Measurements from ENCODE around the gene MTERF1.
"Not testable (repeated sequence)": the region's sequence is repeated elsewhere in the genome, so short reads cannot be mapped to it uniquely, and the experiment has no call there.

MTERF1 gene, protein sequence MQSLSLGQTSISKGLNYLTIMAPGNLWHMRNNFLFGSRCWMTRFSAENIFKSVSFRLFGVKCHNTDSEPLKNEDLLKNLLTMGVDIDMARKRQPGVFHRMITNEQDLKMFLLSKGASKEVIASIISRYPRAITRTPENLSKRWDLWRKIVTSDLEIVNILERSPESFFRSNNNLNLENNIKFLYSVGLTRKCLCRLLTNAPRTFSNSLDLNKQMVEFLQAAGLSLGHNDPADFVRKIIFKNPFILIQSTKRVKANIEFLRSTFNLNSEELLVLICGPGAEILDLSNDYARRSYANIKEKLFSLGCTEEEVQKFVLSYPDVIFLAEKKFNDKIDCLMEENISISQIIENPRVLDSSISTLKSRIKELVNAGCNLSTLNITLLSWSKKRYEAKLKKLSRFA

DNA sequence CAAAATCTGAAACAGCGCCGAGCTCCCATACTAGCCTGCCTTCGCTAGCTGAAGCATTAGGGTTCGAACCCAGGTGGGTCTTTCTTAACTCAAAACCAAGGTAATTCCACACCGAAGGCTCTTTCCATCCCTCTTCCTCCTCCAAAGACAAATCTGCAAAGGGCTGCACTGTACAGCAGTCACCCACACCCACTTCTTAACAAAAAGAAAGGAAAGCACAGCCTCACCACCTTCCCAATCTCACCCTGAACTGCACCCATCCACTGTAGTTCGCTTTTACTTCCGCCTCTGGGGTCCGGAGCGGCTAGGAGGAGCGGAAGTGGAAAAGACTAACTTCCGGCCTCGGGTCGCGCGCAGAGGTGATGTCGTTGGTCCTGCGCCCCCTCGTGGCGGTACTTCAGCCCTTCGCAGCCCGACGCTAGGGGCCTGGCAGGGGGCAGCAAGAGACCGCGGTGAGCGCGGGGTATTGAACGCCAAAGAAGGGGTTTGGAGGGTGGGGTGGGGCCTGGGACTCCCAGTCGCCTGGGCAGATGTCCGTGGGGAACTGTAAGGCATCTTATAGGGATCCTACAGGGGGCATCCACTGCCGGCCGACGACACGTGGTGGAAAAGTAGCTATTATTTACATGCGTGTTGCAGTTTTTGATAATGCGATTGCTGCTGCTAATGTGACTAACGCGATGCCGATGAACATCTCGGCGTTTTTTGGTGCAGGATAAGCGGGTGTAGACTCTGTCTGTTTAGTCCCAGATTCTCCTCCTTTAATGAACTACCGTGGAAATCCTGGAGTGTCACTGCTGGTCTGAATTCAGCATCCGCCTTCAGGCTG, at the start of gene MTERF1:
MTERF1 (minus strand) TSS at position 290 of the 829 bp plus-strand sequence. CDS start 619 bp downstream, outside the sequence.
- DNase-seq: peak; percentile 95

DNA sequence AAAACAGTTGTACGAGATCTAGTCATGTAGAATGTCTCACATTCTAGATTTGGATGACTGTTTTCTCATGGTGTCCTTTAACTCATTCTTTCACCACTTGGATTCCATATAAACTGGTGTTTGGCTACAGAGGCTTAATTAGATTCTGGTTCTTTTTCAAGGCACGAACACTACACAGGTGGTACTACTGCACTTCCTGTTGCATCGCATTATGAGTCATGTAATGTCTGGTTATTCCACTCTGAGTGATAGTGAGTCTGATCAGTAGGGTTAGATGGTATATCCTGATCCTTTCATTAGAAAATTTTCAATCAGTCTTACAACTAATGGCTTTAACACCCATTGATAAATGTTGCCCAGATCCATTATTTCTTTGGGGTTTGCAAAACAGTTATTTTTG, 49.0 kb upstream of the MTERF1 start:
- no peak for DNase-seq

DNA sequence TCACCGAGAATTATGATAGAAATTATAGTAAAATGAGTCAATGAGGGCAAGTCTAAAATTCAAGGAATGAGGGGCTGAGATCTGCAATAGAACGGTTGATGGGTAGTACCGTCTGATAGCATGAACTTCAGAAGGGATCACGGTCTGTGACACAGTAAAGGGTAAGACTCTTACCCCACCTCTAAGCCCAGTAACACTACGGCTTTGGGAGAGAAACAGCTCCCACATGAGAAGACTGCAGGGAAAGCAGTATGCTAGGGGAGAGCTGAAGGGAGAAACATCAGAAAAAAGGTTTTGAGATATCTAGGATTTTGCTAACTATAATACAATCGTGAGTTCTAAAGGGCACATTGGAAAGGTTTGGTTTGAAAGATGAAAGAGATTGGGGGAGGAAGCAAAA, 47.4 kb upstream of the MTERF1 start:
- DNase-seq: no peak

DNA sequence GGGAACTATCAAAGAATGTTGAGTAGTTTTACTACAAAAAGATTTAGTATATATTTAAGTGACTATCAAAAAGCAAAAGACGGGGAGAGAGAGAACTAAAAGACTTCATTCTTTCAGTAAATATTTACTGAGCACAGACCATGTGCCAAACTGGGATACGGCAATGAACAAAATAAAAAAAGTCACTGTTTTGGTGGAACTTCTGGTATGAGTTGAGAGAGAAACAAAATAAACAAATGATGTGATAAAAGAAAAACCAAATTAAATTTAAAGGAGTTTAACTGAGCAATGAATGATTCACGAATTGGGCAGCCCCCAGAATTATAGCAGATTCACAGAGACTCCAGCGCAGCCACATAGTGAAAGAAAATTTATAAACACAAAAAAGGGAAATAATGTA, 42.4 kb upstream of the MTERF1 start:
- DNase-seq: no peak

DNA sequence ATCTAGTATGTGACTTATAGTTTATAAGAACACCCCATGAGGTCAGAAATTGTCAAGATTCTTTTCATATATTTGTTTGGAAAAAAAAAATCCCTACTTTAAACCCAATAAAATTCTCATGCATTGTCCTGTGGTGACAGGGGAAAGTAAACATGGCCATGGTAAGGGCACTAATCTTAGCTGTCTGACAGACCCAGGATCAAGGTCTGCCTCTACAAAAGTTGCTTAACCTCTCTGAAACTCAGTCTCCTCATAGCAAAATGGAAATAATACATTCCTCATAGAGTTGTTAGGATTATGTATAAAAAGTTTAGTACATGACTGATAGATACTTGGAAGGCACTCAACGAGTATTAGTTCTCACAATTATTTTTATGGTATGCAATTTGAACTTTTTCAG, 37.9 kb upstream of the MTERF1 start:
- no peak for DNase-seq

DNA sequence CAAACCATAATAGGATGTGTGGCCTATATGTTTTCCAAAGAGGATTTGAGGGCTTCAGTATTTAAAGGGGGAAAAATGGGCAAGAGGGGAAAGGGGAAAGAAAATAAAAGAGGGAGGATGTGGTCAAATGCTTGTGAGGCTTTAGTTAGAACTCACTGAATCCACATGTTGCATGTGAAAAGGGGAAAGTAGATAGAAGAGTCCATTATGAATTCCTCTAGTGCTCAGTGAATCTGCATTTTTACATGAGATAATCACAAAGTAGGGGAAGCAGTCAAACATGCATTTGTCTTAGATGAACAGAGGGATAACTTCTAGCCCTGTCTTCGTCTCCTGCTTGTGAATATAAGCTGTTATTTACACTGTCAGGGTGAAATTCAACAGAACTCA, 35.5 kb upstream of the MTERF1 start:
- no peak for DNase-seq

DNA sequence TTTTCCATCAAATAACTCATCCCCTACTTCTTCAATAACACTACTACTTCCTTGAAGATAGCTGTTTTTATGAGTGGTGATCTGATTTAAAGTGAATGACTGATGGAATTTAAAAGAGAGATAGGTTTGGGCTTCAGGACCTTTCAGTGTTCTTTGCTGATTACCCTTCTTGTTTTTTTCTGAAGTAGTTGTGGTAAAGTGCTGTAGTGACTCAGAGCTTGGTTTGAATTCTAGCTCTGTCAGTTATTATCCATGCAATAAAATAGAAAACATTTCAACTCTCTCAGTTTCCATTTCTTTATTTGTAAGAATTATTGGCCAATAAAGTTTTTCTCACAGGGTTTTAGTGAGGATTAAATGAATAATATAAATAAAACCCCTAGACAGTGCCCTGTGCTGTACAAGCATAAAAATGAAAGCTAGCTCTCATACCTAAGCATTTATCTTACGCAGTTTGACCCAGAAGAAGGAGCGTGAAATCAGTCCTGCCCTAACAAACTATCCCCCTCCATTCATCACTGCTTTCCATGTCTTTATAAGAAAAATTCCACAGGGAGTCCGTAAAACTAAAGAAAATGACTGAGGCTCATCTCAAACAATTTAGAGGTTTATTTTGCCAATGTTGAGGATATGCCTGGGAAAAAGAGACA, 35.0 kb upstream of the MTERF1 start:
- DNase-seq: no peak

DNA sequence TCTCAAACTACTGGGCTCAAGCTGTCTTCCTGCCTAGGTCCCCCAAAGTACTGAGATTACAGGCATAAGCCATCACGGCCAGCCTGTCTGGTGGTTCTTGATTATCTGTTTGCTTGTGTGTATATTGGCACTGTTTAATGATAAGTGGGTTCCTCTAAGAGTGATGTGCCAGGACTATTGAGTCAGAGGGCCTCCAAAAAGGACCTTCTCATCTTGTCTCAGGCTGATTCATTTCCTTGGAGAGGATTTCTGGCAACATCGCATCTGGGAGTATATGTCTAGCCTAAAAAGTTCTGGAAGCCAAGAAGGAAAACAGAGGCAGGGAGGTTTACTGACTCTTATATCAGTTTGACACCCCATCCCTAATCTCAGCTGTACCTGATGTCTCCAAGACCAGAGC, 33.1 kb upstream of the MTERF1 start:
- DNase-seq: no peak

DNA sequence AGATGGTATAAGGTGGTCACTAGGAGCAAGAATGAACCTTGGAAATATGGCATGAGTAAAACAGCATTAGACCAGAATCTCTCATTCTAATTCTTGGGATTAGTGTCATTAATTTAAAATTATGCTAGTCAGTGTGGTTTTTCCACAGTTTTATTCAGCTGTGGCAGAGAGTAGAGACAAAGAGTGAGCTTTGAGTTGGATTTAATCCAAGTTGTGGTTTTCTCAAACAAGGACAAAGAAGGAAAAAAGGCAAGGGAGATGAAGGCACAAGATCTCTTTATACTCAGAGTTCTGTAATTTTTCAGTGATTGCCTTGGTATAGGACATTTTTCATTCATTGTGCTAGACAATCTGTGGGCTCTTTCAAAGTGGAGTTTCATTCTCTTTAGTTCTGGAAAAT, 32.0 kb upstream of the MTERF1 start:
- no peak for DNase-seq

DNA sequence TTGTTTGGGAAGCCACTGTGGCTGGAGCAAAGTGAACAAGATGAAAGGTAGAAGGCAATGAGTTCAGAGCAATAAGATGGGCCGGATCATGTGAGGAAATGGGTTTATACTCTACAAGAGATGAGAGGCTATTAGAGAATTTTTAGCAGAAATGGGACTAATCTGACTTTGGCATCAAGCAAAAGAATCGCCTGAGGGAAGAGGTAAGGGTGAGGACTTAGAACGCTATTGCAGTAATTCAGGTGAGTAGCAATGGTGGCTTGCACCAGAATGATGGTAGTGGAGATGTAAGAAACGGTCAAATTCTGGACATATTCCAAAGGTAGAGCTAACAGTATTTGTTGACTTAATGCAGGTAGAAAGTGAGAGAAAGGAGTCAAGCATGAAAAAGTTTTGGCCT, 30.6 kb upstream of the MTERF1 start:
- no peak for DNase-seq

DNA sequence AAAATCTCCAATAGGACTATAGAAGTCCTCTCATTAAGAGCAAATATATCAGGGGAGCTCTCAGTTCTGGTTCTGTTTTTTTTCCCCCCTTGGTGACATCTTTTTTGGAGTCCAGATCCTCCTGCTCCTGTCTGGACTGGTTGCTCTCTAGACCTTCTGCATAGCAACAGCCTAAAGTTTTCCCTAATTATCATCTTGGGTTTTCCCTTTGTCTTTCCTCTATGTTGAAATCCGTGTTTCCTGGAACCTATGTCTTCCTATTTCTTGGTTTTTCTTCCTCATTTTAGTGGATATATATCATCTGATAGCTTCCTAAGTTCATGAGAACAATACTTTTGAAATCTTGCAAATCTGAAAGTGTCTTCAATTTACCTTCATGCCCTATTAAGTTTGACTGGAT, 29.7 kb upstream of the MTERF1 start:
- no peak for DNase-seq

DNA sequence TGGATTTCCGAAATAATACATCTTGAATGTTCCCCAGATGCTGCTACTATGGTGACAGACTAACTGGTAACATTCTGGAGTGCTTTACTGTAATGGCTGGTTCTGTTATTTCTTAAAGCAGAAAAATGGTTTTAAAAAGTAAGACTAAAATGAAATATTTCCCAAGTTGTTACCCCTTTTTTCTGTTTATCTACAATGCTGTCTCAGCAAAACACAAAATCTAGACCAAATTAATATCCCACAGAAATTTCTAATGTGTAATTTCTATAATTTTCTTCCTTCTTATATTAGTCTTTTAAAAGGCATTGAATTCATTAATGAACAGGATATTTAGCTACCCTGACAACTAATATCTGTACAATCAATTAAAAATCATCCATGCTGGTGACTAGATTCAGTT, 19.1 kb upstream of the MTERF1 start:
- DNase-seq: no peak

DNA sequence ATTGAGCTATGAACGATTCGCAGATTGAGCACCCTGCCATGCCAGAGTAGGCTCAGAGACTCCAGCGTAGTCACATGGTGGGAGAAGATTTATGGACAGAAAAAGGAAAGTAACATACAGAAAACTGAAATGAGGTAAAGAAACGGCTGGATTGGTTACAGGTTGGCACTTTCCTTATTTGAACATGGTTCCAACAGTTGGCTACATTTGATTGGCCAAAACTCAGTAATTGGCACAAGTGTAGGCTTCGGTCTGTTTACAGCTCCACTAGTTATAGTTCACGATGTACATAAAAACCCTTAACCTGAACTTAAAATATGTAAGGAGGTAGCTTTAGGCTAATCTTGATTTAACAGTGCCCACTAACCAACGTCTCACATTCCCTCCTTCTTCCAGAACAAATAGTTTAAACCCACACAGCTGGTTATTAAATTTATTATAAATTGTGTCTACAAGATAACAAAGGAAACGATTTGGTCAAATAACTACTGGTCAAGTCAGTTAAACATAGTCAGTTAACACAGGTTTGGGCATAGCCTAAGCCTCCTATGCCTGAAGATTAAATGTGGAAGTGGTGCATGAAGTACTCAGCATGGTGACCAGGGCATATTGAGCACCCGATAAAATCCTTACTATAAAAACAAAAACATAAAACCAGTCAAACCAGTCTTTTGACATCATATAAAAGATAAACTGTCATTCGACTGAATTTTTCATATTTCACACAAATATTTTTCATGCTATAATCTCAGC, 17.9 kb upstream of the MTERF1 start:
- DNase-seq: no peak

DNA sequence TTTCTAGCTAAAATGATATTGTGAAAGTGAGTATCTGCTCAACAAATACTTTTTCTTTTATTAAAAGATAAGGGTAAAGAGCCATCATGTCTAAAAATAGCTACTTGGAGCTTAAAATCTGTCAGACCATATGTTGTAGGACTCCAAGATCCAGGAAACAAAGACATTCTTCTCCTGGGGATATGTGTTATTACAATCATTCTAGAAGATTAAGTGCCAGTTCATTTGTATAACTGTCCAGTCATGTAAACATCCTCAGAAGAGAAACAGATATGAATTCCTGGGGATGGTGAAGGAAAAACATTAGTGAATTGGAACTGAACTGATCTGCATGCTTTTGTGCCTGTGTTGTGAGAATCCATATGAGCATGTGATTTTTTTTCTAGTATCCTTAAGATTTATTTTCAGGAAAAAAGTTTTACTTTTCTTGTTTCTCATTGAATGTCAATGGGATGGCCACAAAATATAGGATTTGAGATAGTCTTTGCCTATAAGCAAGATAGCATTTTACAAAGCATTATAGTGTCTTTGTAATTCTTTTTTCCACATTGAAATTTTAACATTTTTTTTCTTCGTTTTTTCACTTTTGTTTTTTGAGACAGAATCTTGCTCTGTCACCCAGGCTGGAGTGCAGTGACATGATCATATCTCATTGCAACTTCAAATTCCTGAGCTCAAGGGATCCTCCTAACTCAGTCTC, 14.4 kb upstream of the MTERF1 start:
- no peak for DNase-seq

DNA sequence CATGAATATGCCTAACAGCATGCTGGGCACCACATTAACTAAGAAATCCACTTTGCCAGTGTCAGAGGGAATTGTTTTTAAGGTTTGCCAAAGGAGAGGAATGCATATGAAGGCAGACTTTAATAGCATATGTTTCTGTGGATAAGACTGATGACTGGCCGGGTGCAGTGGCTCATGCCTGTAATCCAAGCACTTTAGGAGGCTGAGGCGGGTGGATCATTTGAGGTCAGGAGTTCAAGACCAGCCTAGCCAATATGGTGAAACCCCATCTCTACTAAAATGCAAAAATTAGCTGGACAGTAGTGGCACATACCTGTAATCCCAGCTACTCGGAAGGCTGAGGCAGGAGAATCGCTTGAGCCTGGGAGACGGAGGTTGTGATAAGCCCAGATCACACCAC, 13.2 kb upstream of the MTERF1 start:
- DNase-seq: not testable (repeated sequence)

DNA sequence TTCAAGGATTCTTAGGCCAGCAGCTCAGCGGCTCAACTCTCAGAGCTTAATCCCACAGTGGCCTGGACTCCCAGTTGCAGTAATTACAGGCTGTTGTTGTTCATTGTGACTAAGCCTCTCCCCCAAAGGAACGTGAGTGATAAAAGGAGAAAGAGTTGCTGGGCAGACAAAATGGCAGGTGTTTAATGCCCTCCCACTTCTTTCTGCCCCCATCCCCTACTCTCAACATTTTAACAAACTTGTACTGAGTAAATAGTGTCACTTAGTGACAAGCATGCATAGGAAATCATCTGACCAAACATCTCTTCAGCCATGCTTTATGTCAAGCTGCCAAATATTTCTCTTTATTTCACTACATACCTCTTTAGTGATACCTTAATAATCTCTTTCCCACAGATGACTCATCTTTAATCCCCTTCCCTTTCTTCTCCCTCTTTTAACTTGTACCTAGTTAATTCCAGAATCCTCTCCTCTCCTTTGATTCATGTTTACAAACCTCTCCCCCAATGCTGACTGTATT, 12.4 kb upstream of the MTERF1 start:
- no peak for DNase-seq

DNA sequence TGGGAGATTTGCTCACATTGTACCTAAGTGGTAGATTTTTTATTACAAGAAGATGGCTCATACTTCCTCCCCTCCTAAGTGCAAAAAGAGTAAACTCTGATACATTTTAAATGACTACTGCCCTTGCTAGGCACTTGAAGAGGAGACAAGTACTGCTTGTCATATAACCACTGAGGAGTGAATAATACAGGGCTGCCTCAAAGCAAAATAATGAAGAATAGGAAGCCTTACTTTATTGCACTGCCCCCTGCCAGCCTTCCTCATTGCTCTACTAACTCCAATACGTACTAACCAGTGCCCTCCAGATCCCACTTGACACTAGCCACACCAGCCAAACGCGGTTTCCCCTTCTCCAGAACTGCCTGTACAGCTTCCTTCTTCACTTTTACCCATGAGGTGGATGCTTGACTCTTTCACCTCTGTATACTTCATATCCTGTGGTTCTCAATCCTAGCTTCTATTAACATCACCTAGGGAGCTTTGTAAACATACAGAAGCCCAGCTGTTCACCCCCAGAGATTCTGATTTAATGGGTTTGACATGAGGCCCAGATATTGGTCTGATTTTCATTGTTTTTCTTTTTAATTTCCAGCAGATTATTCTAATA, 11.7 kb upstream of the MTERF1 start:
- DNase-seq: no peak

DNA sequence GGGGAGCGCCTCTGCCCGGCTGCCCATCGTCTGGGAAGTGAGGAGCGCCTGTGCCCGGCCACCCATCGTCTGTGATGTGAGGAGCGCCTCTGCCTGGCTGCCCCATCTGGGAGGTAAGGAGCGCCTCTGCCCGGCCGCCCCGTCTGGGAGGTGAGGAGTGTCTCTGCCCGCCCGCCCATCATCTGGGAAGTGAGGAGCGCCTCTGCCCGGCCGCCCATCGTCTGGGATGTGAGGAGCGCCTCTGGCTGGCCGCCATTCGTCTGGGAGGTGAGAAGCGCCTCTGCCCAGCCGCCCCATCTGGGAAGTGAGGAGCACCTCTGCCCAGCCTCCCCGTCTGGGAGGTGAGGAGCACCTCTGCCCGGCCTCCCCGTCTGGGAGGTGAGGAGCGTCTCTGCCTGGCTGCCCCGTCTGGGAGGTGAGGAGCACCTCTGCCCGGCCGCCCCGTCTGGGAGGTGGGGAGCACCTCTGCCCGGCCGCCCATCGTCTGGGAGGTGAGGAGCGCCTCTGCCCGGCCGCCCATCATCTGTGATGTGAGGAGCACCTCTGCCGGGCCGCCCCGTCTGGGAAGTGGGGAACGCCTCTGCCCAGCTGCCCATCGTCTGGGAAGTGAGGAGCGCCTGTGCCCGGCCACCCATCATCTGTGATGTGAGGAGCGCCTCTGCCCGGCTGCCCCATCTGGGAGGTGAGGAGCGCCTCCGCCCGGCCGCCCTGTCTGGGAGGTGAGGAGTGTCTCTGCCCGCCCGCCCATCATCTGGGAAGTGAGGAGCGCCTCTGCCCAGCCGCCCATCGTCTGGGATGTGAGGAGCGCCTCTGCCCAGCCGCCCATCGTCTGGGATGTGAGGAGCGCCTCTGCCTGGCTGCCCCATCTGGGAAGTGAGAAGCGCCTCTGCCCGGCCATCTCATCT, 8.0 kb upstream of the MTERF1 start:
- DNase-seq: not testable (repeated sequence)

DNA sequence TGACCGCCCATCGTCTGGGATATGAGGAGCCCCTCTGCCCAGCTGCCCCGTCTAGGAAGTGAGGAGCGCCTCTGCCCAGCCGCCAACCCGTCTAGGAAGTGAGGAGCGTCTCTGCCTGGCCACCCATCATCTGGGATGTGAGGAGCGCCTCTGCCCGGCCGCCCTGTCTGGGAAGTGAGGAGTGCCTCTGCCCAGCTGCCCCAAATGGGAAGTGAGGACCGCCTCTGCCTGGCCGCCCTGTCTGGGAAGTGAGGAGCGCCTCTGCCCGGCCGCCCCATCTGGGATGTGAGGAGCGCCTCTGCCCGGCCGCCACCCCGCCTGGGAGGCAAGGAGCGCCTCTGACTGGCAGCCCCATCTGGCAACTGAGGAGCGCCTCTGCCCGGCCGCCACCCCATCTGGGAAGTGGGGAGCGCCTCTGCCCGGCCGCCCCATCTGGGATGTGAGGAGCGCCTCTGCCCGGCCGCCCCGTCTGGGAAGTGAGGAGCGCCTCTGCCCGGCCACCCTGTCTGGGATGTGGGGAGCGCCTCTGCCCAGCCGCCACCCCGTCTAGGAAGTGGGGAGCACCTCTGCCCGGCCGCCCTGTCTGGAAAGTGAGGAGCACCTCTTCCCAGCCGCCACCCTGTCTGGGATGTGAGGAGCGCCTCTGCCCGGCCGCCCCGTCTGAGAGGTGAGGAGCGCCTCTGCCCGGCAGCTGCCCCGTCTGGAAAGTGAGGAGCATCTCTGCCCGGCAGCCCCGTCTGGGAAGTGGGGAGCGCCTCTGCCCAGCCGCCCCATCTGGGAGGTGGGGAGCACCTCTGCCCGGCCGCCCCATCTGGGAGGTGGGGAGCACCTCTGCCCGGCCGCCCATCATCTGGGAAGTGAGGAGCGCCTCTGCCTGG, 7.1 kb upstream of the MTERF1 start:
- not testable (repeated sequence) for DNase-seq
